IPS DF 4.7 (cell line): ENCODE results near the gene PRKAR1A.

Experiments
- DNase-seq: peaks from one replicate; pipeline ENCODE4 v3.0.0-alpha.2; 2013; ENCODE audit warnings: low spot score; ENCODE audit errors: extremely low read depth

Gene PRKAR1A

DNA sequence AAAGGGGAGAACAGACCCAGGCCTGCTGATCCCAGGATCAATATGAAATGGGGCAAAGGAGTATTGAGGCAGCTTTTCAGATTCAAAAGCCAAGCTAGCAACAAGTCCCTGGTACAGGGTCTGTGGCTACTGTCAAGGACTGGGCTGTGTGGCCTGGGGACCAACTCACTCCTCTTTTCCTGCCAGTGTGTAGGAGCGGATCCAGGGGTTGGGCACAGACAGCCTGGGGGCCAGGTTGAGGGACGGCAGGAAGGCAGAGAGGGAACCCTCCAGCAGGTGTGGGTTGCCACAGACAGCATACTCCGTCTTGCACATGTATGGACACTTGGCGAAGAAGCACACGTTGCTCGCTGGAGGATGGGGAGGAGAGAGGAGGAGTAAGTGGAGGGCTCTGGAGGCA lies 29.6 kb downstream of the PRKAR1A start:
- no peak for DNase-seq

DNA sequence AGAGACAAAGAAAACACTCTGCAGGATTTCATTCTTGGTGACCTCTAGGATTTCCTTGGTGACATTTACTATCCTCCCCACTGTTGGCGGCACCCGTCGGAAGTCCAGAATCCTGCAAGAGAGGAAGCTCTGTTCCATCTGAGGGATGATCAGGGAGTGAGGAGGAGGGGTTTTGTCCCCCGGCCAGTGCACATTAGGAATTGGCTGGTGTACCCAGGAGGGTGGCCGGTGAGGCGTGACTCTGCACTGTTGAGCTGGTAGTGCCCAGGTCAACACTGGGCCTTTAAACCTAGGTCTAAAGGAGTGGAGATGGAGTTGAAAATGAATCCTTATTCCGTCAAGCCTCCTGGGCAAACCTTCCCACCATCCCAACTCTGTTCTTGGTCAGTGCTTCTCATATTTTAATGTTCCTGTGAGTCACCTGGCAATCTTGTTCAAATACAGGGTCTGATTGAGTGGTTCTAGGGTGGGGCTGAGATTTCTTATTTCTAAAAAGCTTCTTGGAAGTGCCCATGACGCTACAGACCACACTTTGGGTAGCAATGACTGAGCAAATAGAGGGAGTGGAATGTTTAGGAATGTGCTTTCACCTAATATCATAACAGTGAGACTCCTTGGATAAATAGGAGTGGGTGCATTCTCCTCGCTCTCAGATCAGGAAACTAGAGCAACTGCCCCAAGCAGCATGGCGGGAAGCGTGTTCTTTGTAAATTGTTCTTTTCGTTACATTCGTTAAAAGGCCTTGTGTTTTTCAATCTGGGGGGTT lies 30.7 kb downstream of the PRKAR1A start:
- DNase-seq, result no peak

DNA sequence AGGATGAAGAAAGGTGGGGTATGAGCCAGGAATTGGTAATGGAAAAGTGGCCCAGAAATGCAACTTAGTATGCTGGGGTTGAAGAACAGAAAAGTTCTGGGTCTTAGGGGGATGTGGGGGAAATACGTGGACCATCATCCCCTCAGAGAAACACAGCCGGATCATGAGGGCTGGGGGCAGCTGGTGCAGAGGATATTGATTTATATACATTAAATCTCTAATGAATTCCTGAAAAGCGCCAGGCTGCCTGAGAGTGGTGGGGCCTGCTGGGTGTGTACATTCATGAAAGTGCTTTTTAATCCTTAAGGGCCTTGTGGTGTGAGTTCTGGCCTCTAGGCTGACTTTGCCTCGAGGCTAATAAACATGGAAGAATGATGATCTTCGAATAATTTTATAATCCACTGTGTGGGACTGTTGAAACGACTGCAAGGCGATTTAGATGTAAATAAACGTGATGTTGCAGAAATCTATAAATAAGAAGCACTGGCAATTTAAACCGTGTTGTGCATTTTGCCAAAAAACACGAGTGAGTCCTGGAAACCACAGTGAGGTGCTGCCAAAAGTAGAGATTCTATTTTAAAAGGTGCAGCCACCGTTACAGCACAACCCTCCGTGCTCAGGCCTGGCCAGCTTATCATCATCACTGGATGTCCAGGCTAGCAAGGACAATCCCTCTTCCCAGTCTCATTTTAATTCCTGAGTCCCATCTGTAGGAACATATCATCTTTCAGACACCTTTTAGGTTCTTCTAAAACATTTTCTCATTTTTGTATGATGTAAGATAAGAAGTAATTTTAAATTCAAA lies 32.1 kb downstream of the PRKAR1A start:
- no peak for DNase-seq

- DNase-seq, result no peak
These were observed 44.3 kb downstream of the PRKAR1A start for GRCh38 chr17:68556551-68556950.

DNA sequence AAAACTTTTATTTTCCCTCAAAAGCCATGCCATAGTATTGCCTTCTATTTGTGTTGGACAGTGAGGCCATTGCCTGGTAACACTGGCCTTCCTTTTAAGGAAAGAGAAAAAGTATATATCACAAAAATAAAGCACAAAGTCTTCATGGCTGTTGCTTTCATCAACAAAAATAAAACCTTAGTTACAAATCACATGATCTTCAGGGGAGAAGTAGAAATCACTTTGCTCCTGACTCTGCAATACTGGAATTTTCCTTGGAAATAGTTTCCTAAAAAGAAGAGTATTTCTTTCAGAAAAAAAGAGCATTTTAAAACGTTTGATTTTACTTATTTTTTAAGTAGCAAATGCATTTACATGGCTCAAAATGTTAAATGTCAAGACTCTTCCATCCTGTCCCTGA lies 47.1 kb downstream of the PRKAR1A start:
- DNase-seq, result no peak

- DNase-seq, result no peak
These were observed 48.9 kb downstream of the PRKAR1A start for GRCh38 chr17:68560966-68561720.

- no peak for DNase-seq
These were observed 50.5 kb downstream of the PRKAR1A start for GRCh38 chr17:68562736-68563135.

DNA sequence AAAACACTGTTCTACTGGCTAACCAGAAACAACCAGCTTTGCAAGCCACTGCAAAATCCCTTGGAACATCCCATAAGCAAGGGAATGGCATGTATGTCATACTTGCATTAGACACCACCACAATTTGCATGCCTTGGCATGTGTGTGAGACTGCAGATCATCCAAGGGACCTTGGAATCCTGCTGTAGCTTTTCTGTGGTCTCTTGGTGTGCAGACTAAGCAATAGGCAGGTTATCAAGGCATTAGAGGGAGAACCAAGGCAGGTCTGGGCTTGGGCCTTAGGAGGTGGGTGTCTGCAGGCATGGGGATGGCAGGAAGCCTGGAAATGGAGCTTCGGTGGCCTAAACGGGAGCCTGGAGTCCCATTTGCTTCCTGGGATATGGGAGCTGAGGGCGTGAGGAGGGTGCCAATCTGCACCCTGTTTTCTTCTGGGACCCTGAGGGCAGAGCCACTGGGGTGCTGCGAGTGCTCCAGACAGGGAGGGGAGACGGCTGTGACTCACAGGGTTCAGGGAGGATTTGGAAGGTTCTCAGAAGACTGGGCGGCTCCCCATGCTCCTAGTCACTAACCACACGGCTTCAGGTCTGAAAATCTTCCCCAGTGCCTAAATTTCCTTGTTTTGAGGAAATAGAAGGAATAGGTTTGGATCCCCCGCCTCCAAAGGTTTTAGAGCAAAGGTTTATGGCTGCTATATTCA lies 52.3 kb downstream of the PRKAR1A start:
- DNase-seq, result no peak

GRCh38 chr17:68565661-68566441 lies 53.6 kb downstream of the PRKAR1A start:
- DNase-seq, result no peak

DNA sequence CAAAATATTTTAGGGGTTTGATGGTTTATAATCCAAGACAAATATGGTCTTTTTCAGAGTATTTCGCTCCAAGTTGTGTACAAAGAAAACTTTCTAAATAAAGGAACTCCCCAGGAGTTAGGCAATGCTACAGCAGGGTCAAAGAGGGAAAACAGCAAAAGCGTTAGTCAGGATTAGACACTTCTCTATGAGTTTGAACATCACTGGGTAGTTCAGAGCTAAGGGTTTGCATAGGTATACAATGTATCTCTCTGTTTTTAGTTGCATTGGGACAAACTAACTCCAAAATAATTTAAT lies 54.2 kb downstream of the PRKAR1A start:
- DNase-seq, result no peak

DNA sequence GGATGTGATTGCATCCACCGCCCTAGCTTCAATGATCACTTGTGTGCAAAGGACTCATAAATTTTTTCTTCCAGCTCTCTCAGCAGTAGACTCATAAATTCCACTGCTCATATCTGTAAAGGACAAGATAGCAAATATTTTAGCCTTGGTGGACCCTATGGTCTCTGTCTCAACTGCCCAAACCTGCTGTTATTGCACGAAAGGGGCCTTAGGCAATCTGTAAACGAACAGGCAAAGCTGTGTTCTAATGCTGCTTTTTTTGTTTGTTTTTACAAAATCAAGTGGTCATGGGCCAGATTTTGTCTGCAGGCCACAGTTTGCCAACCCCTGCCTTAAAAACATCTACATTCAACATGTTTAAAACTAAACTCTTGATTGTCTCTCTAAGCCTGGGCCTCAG lies 54.8 kb downstream of the PRKAR1A start:
- DNase-seq, result no peak

DNA sequence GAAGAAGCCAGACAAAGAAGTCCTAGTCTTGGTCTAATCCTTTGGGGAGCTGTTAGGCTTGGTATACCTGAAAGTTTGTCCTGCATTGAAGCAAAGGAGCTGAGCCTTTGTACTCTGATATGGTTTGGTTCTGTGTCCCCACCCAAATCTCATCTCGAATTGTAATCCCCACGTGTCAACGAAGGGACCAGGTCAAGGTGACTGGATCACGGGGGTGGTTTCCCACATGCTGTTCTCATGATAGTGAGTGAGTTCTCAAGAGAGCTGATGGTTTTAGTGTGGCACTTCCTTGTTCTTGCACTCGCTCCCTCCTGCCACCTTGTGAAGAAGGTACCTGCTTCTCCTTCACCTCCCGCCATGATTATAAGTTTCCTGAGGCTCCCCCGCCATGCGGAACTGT lies 55.4 kb downstream of the PRKAR1A start:
- DNase-seq, result no peak

- no peak for DNase-seq
These were observed 56.4 kb downstream of the PRKAR1A start for GRCh38 chr17:68568581-68568980.

- no peak for DNase-seq
These were observed 57.1 kb downstream of the PRKAR1A start for GRCh38 chr17:68569346-68569745.

DNA sequence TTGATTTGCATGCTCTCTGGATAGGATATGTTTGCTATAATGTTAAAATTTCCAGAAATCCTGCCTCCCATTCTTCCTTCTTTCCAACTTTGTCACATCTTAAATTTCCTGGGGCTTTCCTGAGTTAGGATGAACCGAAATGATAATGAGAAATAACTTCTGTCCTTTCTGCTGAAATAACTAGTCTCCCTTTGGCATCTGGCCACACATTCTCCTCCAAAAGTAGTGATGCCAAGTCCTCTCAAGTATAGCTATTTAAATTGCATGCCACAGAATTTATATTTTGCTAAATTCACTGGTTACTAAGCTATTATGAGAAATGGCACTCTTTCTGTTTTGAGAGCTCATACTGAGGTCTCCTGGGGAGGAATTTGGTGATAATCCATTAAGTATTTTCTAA lies 58.3 kb downstream of the PRKAR1A start:
- no peak for DNase-seq

- DNase-seq, result no peak
These were observed 60.1 kb downstream of the PRKAR1A start for GRCh38 chr17:68572138-68572842.

DNA sequence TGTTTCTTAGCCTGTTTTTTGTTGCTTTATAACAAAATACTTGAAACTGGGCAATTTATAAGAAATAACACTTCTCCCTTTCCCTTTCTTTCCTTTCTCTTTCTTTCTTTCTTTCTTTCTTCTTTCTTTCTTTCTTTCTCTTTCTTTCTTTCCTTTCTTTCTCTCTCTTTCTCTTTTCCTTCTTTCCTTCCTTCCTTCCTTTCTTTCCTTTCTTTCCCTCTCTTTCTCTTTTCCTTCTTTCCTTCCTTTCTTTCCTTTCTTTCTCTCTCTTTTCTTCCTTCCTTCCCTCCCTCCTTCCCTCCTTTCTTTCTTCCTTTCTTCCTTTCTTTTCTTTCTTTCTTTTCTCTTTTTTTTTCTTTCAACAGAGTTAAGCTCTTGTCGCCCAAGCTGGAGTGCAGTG lies 61.1 kb downstream of the PRKAR1A start:
- DNase-seq, result no peak

DNA sequence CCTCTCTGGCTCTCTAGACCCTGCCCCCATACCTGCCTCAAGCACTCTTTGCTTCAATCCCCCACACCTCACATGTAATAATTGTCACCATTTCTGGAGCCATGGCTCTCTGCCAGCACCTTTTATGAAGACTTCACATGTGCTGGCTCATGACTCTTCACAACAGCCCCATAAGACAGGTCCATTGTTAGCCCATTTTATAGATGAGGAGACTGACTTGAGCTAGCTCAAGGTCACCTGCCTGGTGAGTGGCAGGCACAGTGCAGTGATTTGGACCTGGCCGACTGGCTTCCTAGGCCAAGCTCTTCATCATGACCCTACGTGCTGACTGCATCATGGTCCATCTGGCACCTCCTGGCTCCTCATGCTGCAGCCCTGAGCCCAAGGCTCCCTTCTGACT lies 63.9 kb downstream of the PRKAR1A start:
- no peak for DNase-seq

- no peak for DNase-seq
These were observed 64.7 kb downstream of the PRKAR1A start for GRCh38 chr17:68576811-68577496.

DNA sequence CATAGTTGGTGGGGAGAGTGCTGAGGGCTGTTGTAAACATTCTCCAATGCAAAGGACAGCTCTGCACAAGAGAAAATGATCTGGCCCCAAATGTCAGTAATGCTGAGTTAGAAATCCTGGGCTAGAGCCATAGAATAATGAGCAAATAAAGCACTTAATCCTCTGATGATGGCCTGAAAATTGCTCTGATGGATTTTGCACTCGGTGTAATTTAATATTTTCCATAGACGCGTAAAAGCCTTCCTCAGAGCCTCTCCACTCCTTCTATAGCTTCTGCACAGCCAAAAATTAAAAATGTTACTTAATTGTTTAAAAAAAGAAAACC lies 65.2 kb downstream of the PRKAR1A start:
- DNase-seq, result no peak
